Keratinocyte (primary cell): ENCODE results near the gene PACS2. TPM values are rescaled to one million over a fixed set of nuclear protein-coding genes. Genes with fewer than 3 reads are reported as not detected.

Experiments
- DNase-seq: peaks from one replicate; pipeline ENCODE4 v3.0.0-alpha.2; 2011; ENCODE audit warnings: low read depth, missing footprints, low spot score
- FAIRE-seq: peaks from 2 replicates; lab custom pipeline; 2011; peaks lifted over from hg19 to GRCh38; lab: Jason Lieb, UNC
- H2AFZ ChIP-seq: 2 replicates; pipeline ENCODE4 v1.6.0; 2012; ENCODE audit warnings: low read length, control low read depth, inconsistent platforms; ENCODE audit not compliant: control insufficient read depth
- H3K27ac ChIP-seq: 2 replicates; pipeline ENCODE4 v1.5.1; 2011; ENCODE audit warnings: low read length; ENCODE audit not compliant: control insufficient read depth, insufficient read depth
- H3K27me3 ChIP-seq: 3 replicates; pipeline ENCODE4 v1.6.0; 2011; ENCODE audit warnings: low read length; ENCODE audit not compliant: control insufficient read depth, insufficient read depth; ENCODE audit errors: extremely low read depth
- H3K36me3 ChIP-seq, 2 experiments: 2 replicates in 1 of 2; 3 replicates in 1 of 2; pipeline ENCODE4 v1.5.1; 2011; ENCODE audit warnings: low read length in 2 of 2, mild to moderate bottlenecking in 1 of 2; ENCODE audit not compliant: control insufficient read depth in 2 of 2, insufficient read depth in 2 of 2; ENCODE audit errors: extremely low read depth in 1 of 2
- H3K4me1 ChIP-seq: 3 replicates; pipeline ENCODE4 v1.5.1; 2011; ENCODE audit warnings: low read length; ENCODE audit not compliant: control insufficient read depth, insufficient read depth; ENCODE audit errors: extremely low read depth
- H3K4me2 ChIP-seq: 3 replicates; pipeline ENCODE4 v1.6.0; 2011; ENCODE audit warnings: low read depth, low read length; ENCODE audit not compliant: control insufficient read depth, insufficient read depth; ENCODE audit errors: extremely low read depth
- H3K4me3 ChIP-seq, 3 experiments: fragments of 200-600 bp in 1 of 3; sonication (generic) in 1 of 3; 2 replicates in 2 of 3; 3 replicates in 1 of 3; pipeline ENCODE4 v1.5.1; 2011 to 2016; ENCODE audit warnings: low read length in 3 of 3, mild to moderate bottlenecking in 3 of 3, control low read depth in 2 of 3, inconsistent platforms in 1 of 3, low read depth in 1 of 3, mixed read lengths in 1 of 3, mixed run types in 1 of 3, moderate library complexity in 1 of 3; ENCODE audit not compliant: control insufficient read depth in 2 of 3, insufficient read depth in 2 of 3; ENCODE audit errors: extremely low read depth in 1 of 3
- H3K79me2 ChIP-seq: 2 replicates; pipeline ENCODE4 v1.6.0; 2012; ENCODE audit warnings: low read length; ENCODE audit not compliant: control insufficient read depth, insufficient read depth
- H3K9ac ChIP-seq: 3 replicates; pipeline ENCODE4 v1.6.0; 2011; ENCODE audit warnings: low read length; ENCODE audit not compliant: control insufficient read depth, insufficient read depth; ENCODE audit errors: extremely low read depth
- H3K9me1 ChIP-seq: 3 replicates; pipeline ENCODE4 v1.6.0; 2011; ENCODE audit warnings: low read length; ENCODE audit not compliant: control insufficient read depth, insufficient read depth; ENCODE audit errors: extremely low read depth
- H3K9me3 ChIP-seq: 2 replicates; pipeline ENCODE4 v1.5.1; 2012; ENCODE audit warnings: low read depth, low read length; ENCODE audit not compliant: control insufficient read depth
- H4K20me1 ChIP-seq: 3 replicates; pipeline ENCODE4 v1.6.0; 2011; ENCODE audit warnings: low read length; ENCODE audit not compliant: control insufficient read depth, insufficient read depth; ENCODE audit errors: extremely low read depth
- EZH2 ChIP-seq: IDR thresholded peaks from one replicate; pipeline ENCODE4 v1.6.1; 2012; ENCODE audit warnings: inconsistent platforms, mild to moderate bottlenecking, low read length, moderate library complexity
- dilution Hi-C: fragments of 300-500 bp; cut with MboI; formaldehyde crosslinking; loops from one replicate; pipeline ENCODE4 v1.7.0; 2020; ENCODE audit warnings: low sequenced_read_pairs; ENCODE audit not compliant: extremely low pct_ligation_motif_present
- polyA plus RNA-seq, 5 experiments: library from polyadenylated mRNA; depleted of rRNA in 3 of 5; stranded (reverse) in 3 of 5; stranded (forward) in 1 of 5; unstranded in 1 of 5; fragments of >200 nt; gene quantifications; 1 replicate in 1 of 5; 2 replicates in 3 of 5; 3 replicates in 1 of 5; pipeline versions ENCODE4 v1.2.1 to v1.2.3, GENCODE V29; 2011 to 2012; ENCODE audit warnings: missing spikeins in 2 of 5, low read depth in 1 of 5, low replicate concordance in 1 of 5
- TF ChIP-seq, protein P1 (sequence below), 3 experiments: IDR thresholded peaks in 1 of 3; conservative IDR thresholded peaks in 1 of 3; optimal IDR thresholded peaks in 1 of 3; 2 replicates in 2 of 3; 3 replicates in 1 of 3; pipeline versions ENCODE3 to v1.5.1; 2011; ENCODE audit warnings: low read length in 3 of 3, mild to moderate bottlenecking in 3 of 3, moderate library complexity in 2 of 3, control low read depth in 1 of 3, inconsistent platforms in 1 of 3; ENCODE audit not compliant: insufficient read depth in 2 of 3; ENCODE audit errors: extremely low read depth in 1 of 3

Gene PACS2
- polyA plus RNA-seq, 1 donor (not counting 4 experiments of a cell fraction or from before 2014, with no cell fraction given) = 11.8 TPM

DNA sequence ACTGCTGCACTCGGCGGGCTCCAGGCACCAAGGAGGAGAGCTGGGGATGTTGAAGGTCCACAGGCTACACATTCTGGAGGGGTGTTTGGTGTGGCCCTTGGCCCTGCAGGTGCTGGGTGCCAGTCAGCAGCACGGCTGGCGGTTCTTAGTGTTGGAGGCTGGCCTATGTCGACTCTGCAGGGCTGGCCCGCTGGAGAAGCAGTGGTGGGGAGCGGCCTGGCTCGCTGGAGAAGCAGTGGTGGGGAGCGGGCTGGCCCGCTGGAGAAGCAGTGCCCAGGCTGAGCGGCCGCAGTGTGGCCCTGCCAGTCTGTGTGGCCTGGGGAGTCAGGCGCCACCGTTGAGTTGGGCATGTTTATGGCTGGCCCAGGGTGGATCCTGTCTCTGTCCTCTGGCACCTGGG, 132.4 kb downstream of the PACS2 start:
- Histone ChIP-seq H3K27ac (no peak overlapping the region), H3K9me1 (no peaks in the 10 kb centered on the region), H3K9me3 (no peaks in the 10 kb centered on the region), H3K27me3 (no peaks in the 10 kb centered on the region), H3K79me2 (peaks cover 15% of the 10 kb centered on the region), H3K4me2 (no peak overlapping the region), H2AFZ (no peak overlapping the region), H3K4me3 (no peak overlapping the region), H4K20me1 (peaks cover 2% of the 10 kb centered on the region), H3K36me3 (peaks cover 16 to 28% of the 10 kb centered on the region in 2 experiments), H3K9ac (no peak overlapping the region), H3K4me1 (no peaks in the 10 kb centered on the region)
- TF ChIP-seq, protein P1, sequence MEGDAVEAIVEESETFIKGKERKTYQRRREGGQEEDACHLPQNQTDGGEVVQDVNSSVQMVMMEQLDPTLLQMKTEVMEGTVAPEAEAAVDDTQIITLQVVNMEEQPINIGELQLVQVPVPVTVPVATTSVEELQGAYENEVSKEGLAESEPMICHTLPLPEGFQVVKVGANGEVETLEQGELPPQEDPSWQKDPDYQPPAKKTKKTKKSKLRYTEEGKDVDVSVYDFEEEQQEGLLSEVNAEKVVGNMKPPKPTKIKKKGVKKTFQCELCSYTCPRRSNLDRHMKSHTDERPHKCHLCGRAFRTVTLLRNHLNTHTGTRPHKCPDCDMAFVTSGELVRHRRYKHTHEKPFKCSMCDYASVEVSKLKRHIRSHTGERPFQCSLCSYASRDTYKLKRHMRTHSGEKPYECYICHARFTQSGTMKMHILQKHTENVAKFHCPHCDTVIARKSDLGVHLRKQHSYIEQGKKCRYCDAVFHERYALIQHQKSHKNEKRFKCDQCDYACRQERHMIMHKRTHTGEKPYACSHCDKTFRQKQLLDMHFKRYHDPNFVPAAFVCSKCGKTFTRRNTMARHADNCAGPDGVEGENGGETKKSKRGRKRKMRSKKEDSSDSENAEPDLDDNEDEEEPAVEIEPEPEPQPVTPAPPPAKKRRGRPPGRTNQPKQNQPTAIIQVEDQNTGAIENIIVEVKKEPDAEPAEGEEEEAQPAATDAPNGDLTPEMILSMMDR (optimal IDR thresholded peaks at IDR 0.05 in 1 of 3, IDR thresholded peaks at IDR 0.05 in 1 of 3, conservative IDR thresholded peaks at IDR 0.05 in 1 of 3; ENCODE audit: extremely low read depth in 1 of 3, insufficient read depth in 2 of 3, low read length in 3 of 3) = no peak
- TF ChIP-seq EZH2 = no peak
- dilution Hi-C loops = no loop called here
- no peak for DNase-seq
- FAIRE-seq = no peak

Other genes starting within 250 kb of the PACS2 start
- gene GPR132, start 249.3 kb upstream of the PACS2 start, polyA plus RNA-seq = not detected in 3 replicates
- gene JAG2, start 146.0 kb upstream of the PACS2 start, polyA plus RNA-seq = 28.3 to 38.2 TPM (median 36.5 TPM) in 3 replicates
- gene NUDT14, start 133.4 kb upstream of the PACS2 start, polyA plus RNA-seq = 15.6 to 28.8 TPM (median 16.1 TPM) in 3 replicates
- 22.2 to 31.9 TPM (median 28.3 TPM) in 3 replicates for gene BTBD6, start 66.2 kb upstream of the PACS2 start, polyA plus RNA-seq
- 5.4 to 8.1 TPM (median 6.5 TPM) in 3 replicates for gene BRF1, start 13.7 kb upstream of the PACS2 start, polyA plus RNA-seq
- 0.03 to 0.09 TPM in 2 of 3 replicates, not detected in the other for gene TEX22, start 83.8 kb downstream of the PACS2 start, polyA plus RNA-seq
- gene MTA1, start 105.1 kb downstream of the PACS2 start, polyA plus RNA-seq = 33.6 to 50.0 TPM (median 49.2 TPM) in 3 replicates
- gene CRIP2, start 160.1 kb downstream of the PACS2 start, polyA plus RNA-seq = 4.8 to 12.7 TPM (median 5.7 TPM) in 3 replicates
- gene CRIP1, start 172.1 kb downstream of the PACS2 start, polyA plus RNA-seq = 1.1 to 1.7 TPM (median 1.3 TPM) in 3 replicates
- 4.2 to 5.0 TPM (median 5.0 TPM) in 3 replicates for gene TEDC1, start 176.5 kb downstream of the PACS2 start, polyA plus RNA-seq
- gene TMEM121, start 211.8 kb downstream of the PACS2 start, polyA plus RNA-seq = 0.18 to 0.31 TPM (median 0.23 TPM) in 3 replicates